Stimulated activated CD8-positive, alpha-beta memory T cell treated with anti-CD3 and anti-CD28 coated beads, Interleukin-12 subunit alpha, Interleukin-12 subunit beta, amount 100 ng/mL, for 24 hours (primary cell): ENCODE measurements around the gene TCN2.
A peak's percentile ranks its signal among the peaks of the same experiment; 100 is the strongest.
"Not testable (repeated sequence)": the region's sequence is repeated elsewhere in the genome, so short reads cannot be mapped to it uniquely, and the experiment has no call there.

Experiments
- DNase-seq: peaks from one replicate; pipeline ENCODE4 v3.0.0-alpha.2; 2020; ENCODE audit errors: extremely low read depth

TCN2 gene

DNA sequence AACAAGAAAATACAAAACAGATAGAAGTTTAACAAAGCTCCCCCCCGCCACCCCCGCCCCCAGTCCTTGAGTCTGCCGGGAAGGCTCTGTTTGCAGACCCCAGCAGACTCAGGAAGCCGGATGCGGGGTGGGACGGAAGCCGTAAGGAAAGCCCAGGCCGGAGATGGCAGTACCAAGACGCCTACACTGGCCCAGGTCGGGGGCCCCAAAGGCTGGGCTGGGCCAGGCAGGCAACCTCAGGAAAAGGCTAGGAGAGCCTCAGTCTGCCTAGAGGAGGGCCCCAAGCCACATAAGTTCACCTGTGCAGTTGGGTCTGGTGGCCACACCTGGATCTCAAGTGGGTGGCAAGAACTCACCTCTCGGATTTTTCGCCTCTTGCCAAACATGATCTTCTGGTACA is 28.5 kb upstream of the TCN2 start:
- DNase-seq: no peak

DNA sequence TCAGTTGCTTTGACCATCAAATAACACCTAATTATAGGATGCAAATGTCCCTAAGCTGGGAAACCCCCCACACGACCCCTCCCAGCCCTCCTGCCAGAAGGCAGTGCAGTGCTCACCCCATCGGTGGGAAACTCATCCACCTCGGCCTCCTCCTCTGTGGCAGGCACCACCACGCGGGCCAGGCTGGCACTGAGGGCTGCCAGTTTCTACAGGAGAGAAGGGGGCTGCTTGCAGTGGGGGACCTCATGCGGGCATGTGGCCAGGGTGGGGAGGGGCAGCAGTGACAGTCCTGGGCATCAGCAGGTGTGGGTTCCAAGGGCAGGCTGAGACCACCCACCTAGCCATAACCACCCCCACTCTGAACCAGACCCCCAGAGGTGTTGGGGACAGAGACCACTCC is 26.1 kb upstream of the TCN2 start:
- no peak for DNase-seq

- DNase-seq: no peak
Measured at GRCh38 chr22:30582051-30582450, 24.9 kb upstream of the TCN2 start.

GRCh38 chr22:30582788-30583545 is 24.0 kb upstream of the TCN2 start:
- no peak for DNase-seq

DNA sequence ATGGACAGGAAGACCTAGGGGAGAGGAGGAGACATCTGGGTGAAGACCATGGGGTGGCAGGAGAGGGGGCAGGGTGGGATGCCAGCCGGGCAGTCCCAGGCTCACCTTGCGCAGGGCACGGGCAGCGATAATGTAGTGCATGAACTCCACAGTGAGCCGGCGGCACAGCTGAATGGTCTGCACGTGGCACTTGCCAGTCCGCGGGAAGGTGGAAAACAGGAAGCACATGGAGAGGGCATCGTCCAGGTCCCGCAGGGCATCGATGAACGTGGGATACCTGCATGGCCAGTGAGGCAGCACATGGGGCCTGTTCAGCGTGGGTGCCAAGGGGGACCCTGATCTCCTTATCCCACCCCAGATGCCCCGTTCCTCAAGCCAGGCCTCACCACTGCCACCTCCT is 22.5 kb upstream of the TCN2 start:
- DNase-seq: no peak

GRCh38 chr22:30586414-30586813 is 20.6 kb upstream of the TCN2 start:
- DNase-seq: no peak

DNA sequence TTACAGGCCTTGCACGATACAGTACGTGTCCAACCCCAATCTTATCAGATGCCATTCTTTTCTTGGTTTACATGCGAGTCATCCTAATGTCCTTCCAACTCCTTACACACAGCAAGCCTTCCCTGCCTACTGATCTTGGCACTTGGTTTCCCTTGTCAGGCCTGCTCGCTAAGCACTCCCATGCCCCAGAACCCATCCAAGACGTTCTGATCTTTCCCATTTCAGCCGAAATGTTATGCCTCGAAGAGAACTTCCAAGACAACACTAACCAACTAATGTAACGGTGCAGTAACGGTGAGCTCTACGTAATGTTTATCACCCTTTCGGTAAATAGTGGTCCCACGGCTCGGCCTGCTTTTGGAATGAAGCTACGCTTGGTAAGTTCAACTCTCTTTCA is 15.8 kb upstream of the TCN2 start:
- DNase-seq: no peak

GRCh38 chr22:30591588-30592359 is 15.2 kb upstream of the TCN2 start, which contains the start of gene PES1:
TSS of gene PES1 (minus strand) at chr22:30591910. CDS start at chr22:30591833, 77 bp downstream.
- peak; percentile 79 for DNase-seq

DNA sequence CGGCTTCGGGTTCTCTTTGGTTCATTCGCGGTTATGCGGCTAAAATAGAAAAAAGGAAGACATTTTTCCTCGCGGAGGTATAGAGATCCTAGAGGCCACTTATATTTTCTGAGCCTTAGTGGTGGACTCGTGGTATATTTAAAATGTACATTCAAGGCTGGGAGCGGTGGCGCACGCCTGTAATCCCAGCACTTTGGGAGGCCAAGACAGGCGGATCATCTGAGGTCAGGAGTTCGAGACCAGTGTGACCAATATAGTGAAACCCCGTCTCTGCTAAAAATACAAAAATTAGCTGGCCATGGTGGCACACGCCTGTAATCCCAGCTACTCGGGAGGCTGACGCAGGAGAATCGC is 14.6 kb upstream of the TCN2 start:
- not testable (repeated sequence) for DNase-seq

- no peak for DNase-seq
Measured at GRCh38 chr22:30596199-30596598, 10.8 kb upstream of the TCN2 start.

- no peak for DNase-seq
Measured at GRCh38 chr22:30596886-30597285, 10.1 kb upstream of the TCN2 start.

DNA sequence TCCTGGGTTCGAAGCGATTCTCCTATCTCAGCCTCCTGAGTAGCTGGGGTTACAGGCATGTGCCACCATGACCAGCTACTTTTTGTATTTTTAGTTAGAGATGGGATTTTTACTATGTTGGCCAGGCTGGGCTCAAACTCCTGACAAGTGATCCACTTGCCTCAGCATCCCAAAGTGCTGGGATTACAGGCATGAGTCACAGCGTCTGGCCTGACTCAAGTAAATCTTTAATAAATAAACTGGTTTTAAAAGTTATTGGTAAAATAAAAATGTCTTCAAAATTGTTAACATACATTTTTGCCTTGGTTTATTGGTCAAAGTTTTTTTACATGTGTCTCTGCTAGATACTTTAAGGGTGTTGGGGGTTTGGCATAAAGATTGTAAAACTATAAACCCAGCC is 8.0 kb upstream of the TCN2 start:
- DNase-seq: no peak

DNA sequence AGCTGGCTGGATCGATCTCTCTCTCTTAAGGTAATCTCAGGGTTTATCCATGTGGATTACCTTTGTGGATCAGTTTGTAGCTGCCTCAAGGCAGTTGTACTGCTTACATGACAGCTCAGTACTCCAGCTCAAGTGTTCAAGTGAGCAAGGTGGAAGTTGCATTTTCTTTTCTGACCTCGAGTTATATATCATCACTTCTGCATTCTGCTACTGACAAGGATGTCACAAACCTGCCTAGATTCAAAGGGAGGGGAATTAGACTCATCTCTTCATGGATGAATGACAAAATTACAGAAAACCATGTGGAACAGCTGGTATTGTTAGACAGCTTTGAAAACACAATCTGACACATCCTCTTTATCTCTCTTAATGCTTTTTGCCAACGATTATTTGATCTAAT is 6.1 kb upstream of the TCN2 start:
- no peak for DNase-seq

- DNase-seq: no peak
Measured at GRCh38 chr22:30601464-30601863, 5.5 kb upstream of the TCN2 start.

DNA sequence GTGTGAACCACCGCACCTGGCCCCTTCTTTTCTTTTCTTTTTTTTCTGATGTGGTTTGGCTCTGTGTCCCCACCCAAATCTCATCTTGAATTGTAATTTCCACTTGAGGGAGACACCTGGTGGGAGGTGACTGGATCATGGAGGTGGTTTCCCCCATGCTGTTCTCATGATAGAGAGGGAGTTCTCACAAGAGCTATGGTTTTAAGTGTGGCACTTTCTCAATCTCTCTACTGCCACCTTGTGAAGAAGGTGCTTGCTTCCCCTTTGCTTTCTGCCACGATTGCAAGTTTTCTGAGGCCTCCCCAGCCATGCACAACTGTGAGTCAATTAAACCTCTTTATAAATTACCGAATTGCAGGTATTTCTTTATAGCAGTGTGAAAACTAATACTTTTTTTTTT is 4.9 kb upstream of the TCN2 start:
- no peak for DNase-seq

DNA sequence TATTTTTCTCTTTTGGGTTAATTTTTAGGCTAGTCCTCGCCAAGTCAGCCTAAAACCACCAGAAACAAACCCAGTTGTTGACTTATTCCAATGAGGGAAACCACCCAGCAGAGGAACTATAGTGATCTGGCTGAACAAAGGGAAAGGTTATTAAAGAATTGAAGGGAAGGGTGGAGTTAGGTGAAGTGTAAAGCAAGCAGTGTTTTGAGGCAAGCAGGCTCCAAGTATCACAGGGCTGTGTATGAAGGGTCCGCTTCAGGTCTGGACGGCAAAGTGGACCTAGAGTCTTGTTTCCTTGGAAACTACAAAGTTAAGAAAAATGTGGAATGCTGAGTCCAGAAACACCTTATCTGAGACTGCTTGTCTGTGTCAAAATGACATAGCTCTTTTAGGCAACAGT is 3.2 kb upstream of the TCN2 start:
- no peak for DNase-seq

GRCh38 chr22:30604723-30605122 is 2.3 kb upstream of the TCN2 start:
- DNase-seq: no peak

- no peak for DNase-seq
Measured at GRCh38 chr22:30605449-30606110, 1.4 kb upstream of the TCN2 start.

- no peak for DNase-seq
Measured at GRCh38 chr22:30607300-30607930, 441 bp downstream of the TCN2 start.

- DNase-seq: no peak
Measured at GRCh38 chr22:30607939-30608338, 965 bp downstream of the TCN2 start.

GRCh38 chr22:30609260-30610185 is 2.5 kb downstream of the TCN2 start:
- DNase-seq: no peak
